GM20431 (cell line): ENCODE measurements around the gene WDFY4.

Experiments
- in situ Hi-C: fragments of 300-500 bp; cut with MseI, MboI; formaldehyde crosslinking; loops from one replicate; pipeline ENCODE4 v1.15.0; 2020; ENCODE audit warnings: low sequenced_read_pairs; ENCODE audit not compliant: unreplicated experiment

Gene WDFY4

GRCh38 chr10:48739170-48739569 lies 54.5 kb downstream of the WDFY4 start:
- in situ Hi-C loops = no loop called here

GRCh38 chr10:48740015-48740707 lies 55.5 kb downstream of the WDFY4 start:
- in situ Hi-C loops = no loop called here

GRCh38 chr10:48740988-48741387 lies 56.3 kb downstream of the WDFY4 start:
- in situ Hi-C loops = no loop called here

- in situ Hi-C loops = no loop called here
These were observed 58.5 kb downstream of the WDFY4 start for GRCh38 chr10:48742891-48743860.

- in situ Hi-C loops = no loop called here
These were observed 59.9 kb downstream of the WDFY4 start for GRCh38 chr10:48744587-48744986.

- in situ Hi-C loops = no loop called here
These were observed 61.1 kb downstream of the WDFY4 start for GRCh38 chr10:48745662-48746245.

- in situ Hi-C loops = no loop called here
These were observed 63.9 kb downstream of the WDFY4 start for GRCh38 chr10:48748573-48748972.

GRCh38 chr10:48749254-48749787 lies 64.6 kb downstream of the WDFY4 start:
- in situ Hi-C loops = no loop called here

GRCh38 chr10:48750019-48750418 lies 65.3 kb downstream of the WDFY4 start:
- in situ Hi-C loops = no loop called here

GRCh38 chr10:48750991-48751390 lies 66.3 kb downstream of the WDFY4 start:
- in situ Hi-C loops = no loop called here

GRCh38 chr10:48751730-48752129 lies 67.1 kb downstream of the WDFY4 start:
- in situ Hi-C loops = no loop called here

GRCh38 chr10:48758411-48758810 lies 73.7 kb downstream of the WDFY4 start:
- in situ Hi-C loops = no loop called here

- in situ Hi-C loops = no loop called here
These were observed 74.6 kb downstream of the WDFY4 start for GRCh38 chr10:48759113-48759901.

- in situ Hi-C loops = no loop called here
These were observed 76.3 kb downstream of the WDFY4 start for GRCh38 chr10:48760983-48761382.

GRCh38 chr10:48762064-48763042 lies 77.7 kb downstream of the WDFY4 start:
- in situ Hi-C loops = no loop called here

GRCh38 chr10:48763403-48763965 lies 78.8 kb downstream of the WDFY4 start:
- in situ Hi-C loops = no loop called here

GRCh38 chr10:48764486-48764885 lies 79.8 kb downstream of the WDFY4 start:
- in situ Hi-C loops = no loop called here

- in situ Hi-C loops = no loop called here
These were observed 80.4 kb downstream of the WDFY4 start for GRCh38 chr10:48765039-48765438.
